IPS-NIHi7 (cell line): ENCODE results near the gene EVA1A.

Source experiments
- DNase-seq: peaks from one replicate; pipeline ENCODE4 v3.0.0; 2012; ENCODE audit warnings: mixed read lengths; ENCODE audit errors: extremely low spot score

The EVA1A gene

DNA sequence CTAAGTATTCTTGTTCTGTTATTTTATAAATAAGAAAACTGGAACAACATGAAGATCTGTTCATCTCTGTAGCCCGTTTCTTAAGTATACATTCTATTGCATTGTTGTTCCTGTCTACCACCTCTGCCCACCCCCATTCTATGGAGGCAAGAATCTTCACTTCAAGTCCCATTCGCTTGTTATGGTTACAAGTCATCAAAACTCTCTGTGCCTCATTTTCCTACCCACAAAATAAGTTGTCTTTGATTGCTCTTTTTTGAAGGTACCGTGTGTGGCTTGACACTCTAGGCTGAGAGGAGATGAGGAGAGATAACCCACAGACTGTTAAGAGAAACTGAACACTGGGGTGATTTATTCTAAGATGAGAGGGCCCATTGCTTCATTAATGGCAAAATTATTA, 2.9 kb upstream of the EVA1A start:
- no peak for DNase-seq

DNA sequence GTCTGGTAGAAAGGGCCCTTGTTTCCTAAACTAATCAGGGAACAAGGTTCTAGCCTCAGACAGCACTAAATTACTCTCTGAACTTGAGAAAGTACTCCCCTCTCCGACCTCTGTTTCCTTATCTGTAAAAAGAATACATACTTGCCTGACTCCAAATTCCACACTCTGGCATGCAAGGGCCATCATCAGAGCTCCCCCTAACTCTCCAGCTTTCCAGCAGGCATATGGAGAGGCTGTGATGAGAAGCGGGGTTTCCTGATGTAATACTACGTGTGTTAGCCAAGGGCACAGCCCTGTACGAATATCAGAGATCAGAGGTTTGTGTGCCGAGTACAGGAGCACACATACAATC, 1.8 kb upstream of the EVA1A start:
- no peak for DNase-seq

GRCh38 chr2:75561566-75562512, 1.1 kb upstream of the EVA1A start:
- DNase-seq: no peak

DNA sequence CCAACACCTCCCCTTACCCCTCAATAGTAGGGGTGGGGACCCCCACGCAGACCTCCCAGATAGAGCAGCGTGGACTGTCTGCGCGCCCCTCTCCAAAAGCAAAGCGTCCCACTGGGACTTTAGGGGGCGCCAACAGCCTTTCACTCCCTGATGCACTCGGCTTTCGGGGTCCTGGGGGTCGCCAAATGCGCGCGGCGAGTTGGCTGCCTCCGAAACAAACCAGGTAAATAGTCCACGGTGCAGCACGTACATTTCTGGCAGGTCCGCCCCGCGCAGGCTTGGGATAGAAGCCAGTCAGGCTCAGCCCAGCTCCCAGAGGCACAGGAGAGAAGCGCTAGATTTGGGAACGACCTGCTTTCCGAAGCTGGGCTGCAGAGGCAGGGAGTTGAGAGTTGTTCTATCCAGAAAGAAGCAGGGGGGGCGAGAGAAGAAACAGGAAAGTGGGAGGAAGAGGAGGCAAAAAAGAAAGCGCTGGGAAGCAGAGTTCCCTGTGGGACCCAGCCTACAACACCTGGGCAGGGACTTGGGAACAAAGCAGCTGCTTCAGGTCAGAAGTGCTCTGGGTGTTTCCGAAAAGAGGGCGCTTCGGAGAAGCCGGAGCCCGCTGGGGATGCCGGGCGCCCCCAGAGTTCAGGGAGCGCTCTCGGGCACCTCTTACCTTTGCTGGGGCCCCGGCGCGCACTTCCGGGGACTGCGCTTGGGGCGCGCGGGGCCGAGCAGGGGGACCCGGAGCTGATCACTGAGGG, 544 bp downstream of the EVA1A start:
- DNase-seq: peak; percentile 39

- no peak for DNase-seq
Observed at GRCh38 chr2:75559680-75560021, 1.1 kb downstream of the EVA1A start.

- no peak for DNase-seq
Observed at GRCh38 chr2:75558786-75559679, 1.7 kb downstream of the EVA1A start.

- DNase-seq: no peak
Observed at GRCh38 chr2:75558136-75558535, 2.6 kb downstream of the EVA1A start.

DNA sequence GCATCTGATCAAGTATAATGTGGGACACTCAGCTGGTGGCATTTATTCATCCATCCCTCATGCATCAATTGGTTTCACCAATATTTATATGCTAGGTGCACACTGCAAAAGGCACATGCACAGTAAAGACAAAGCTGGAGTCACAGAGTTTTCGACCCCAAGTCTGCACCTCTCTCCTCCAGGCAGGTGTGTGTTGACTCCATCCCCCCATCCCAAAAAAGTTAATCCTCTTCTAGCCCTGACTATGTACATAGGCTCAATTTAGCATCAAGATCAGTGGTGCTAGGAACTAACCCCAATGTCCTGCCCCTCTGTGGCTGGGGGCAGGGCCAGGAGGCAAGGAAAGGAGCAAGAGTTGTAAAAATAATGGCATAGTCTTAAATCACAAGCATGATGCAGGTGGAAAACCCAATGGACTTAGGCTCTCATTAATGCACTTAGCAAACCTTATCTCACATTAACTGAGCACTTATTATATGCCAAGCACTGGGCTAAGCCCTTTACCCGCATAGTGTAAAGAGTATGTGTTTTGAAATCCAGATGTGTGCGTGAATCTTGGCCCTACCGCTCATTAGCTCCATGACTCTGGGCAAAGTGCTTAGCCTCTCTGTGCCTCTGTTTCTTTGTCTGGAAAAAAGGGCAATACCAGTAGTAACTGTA, 3.1 kb downstream of the EVA1A start:
- DNase-seq: no peak

- no peak for DNase-seq
Observed at GRCh38 chr2:75556679-75557366, 3.9 kb downstream of the EVA1A start.

- no peak for DNase-seq
Observed at GRCh38 chr2:75555701-75556100, 5.0 kb downstream of the EVA1A start.

GRCh38 chr2:75553935-75554531, 6.7 kb downstream of the EVA1A start:
- DNase-seq: peak; percentile 42

GRCh38 chr2:75552222-75552621, 8.5 kb downstream of the EVA1A start:
- DNase-seq: no peak

DNA sequence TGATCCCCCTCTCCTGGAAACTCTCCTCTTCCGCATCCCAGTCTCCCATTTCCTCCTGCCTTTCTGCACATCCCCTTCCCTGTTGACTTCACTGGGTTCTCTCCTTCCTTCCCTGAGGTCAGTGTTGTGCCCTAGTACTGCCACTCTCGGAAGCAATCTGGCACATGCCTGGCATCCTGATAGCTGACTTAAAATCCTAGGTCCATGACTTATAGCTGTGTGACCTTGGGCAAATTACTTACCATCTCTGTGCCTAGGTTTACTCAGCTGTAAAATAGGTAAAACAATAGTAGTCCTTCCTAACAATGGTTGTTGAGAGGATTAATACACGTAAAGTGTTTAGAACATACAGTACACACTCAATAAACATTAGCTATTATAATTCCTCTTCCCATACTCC, 9.3 kb downstream of the EVA1A start:
- no peak for DNase-seq

- DNase-seq: no peak
Observed at GRCh38 chr2:75549401-75550253, 11.1 kb downstream of the EVA1A start.

- DNase-seq: no peak
Observed at GRCh38 chr2:75548036-75548573, 12.6 kb downstream of the EVA1A start.

DNA sequence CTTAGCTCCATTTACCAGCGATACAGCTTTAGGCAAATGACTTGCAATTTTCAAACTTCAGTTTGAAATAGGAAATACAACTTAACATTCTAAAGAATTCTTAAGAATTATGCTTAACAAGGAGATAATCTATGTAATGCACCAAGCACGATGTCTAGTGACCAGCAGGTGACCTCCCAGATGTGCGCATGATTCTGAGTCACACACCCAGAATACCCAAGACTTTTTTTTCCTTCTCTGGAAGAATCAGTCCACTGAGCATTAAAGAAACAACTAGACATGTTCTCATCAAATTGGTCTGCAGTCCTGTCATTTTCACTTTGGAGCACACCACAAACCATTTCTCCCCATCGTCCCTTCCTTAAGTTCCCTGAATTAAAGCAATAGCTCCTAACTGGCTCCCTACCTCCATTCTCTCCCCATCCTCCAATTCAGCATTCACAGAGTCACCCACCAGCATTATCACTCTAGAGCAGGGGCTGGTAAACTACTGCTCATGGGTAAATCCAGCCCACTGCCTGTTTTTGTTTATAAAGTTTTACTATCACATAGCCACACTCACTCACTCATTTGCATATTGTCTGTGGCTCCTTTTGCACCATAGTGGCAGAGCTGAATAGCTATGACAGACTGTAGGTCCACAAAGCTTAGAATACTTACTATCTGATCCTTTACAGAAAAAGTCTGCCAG, 13.2 kb downstream of the EVA1A start:
- DNase-seq: no peak

GRCh38 chr2:75545922-75546321, 14.8 kb downstream of the EVA1A start:
- no peak for DNase-seq

DNA sequence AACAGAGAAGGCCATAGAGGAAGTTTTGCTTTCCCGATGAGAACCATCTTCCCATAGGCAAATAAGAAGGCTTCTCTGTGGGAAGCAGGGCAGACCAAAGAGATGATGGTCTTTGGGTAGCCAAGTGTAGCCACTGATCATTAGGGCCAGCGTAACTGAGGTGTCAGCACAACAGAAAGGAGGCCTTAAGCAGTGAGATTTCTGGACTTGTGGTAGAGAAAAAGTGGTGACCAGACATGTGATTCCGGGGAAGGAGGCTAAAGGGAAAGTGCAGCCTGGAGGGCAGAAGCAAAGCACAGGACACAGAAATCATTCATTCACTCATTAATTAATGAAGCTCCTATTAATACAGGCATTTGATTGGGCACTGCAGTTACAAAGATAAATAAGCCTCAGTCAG, 15.4 kb downstream of the EVA1A start:
- no peak for DNase-seq

GRCh38 chr2:75543446-75543845, 17.3 kb downstream of the EVA1A start:
- DNase-seq: no peak
